Ecto neural progenitor cell (in vitro differentiated cells): ENCODE data around the gene DNMT3A.

Experiments
- DNase-seq: peaks from one replicate; pipeline ENCODE4 v3.0.0-alpha.2; 2018; ENCODE audit warnings: low spot score

Gene DNMT3A

GRCh38 chr2:25373269-25373981 is 31.7 kb upstream of the DNMT3A start:
- no peak for DNase-seq

- DNase-seq = no peak
Observed at GRCh38 chr2:25372405-25373268, 30.9 kb upstream of the DNMT3A start.

GRCh38 chr2:25371253-25372241 is 29.8 kb upstream of the DNMT3A start:
- peak; percentile 48 for DNase-seq

- DNase-seq = no peak
Observed at GRCh38 chr2:25369876-25370275, 28.2 kb upstream of the DNMT3A start.

GRCh38 chr2:25369439-25369838 is 27.7 kb upstream of the DNMT3A start:
- no peak for DNase-seq

- DNase-seq = no peak
Observed at GRCh38 chr2:25368660-25369059, 26.9 kb upstream of the DNMT3A start.

- DNase-seq = no peak
Observed at GRCh38 chr2:25367296-25367695, 25.6 kb upstream of the DNMT3A start.

GRCh38 chr2:25366629-25367028 is 24.9 kb upstream of the DNMT3A start:
- no peak for DNase-seq

- DNase-seq = no peak
Observed at GRCh38 chr2:25365241-25365640, 23.5 kb upstream of the DNMT3A start.

GRCh38 chr2:25363733-25364132 is 22.0 kb upstream of the DNMT3A start:
- DNase-seq = no peak

GRCh38 chr2:25362434-25363145 is 20.9 kb upstream of the DNMT3A start:
- DNase-seq = no peak

GRCh38 chr2:25362049-25362433 is 20.3 kb upstream of the DNMT3A start:
- DNase-seq = peak; percentile 98

- no peak for DNase-seq
Observed at GRCh38 chr2:25361261-25362048, 19.7 kb upstream of the DNMT3A start.

GRCh38 chr2:25358836-25359235 is 17.1 kb upstream of the DNMT3A start:
- DNase-seq = no peak

- DNase-seq = no peak
Observed at GRCh38 chr2:25358249-25358815, 16.6 kb upstream of the DNMT3A start.

- DNase-seq = no peak
Observed at GRCh38 chr2:25356088-25356487, 14.4 kb upstream of the DNMT3A start.

GRCh38 chr2:25355270-25355669 is 13.5 kb upstream of the DNMT3A start:
- DNase-seq = no peak

GRCh38 chr2:25354116-25354515 is 12.4 kb upstream of the DNMT3A start:
- no peak for DNase-seq

- no peak for DNase-seq
Observed at GRCh38 chr2:25349397-25349796, 7.7 kb upstream of the DNMT3A start.

GRCh38 chr2:25347846-25348245 is 6.1 kb upstream of the DNMT3A start:
- DNase-seq = no peak
